Measurements from ENCODE around the gene LXN. TPM values are rescaled to one million over a fixed set of nuclear protein-coding genes. Genes with fewer than 3 reads are reported as not detected.

Gene LXN
- total and polyA plus RNA-seq, 2 experiments from 2014 or later: 34.9 to 46.8 TPM

DNA sequence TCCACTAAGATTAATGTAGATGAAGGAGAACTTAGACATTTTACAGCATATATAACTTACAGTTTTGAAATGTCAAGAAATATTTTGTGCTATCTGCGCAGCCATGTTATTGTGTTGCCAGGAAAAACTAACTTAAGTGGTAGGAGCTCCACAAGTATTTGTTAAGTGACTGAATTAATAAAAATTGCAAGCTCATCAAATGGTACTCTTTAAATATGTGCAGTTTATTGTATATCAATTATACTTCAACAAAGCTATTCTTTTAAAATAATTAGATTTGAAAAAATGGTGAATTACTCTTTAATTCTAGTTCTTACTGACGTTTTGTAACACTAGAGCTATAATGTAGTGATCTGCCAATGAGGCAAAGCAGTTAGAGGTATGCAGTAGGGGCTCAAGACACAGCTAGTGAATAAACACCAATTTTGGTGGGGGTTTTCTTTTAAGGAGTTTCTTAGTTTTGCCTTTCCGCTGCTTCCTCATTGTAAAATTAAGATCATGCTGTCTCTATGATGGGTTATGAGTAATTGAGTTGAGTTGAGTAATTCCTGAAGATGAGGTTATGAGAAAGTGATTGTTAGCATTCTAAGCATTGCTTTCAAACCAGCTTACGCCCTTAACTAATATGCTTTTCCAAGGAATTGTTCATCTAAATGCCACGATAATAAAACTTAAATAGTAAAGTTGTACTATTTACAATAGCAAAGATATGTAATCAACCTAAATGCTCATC lies 10.9 kb upstream of the LXN start:
- H3K4me3 ChIP-seq: 0 out of 2 replicates have a peak overlapping the region, but pooled peaks have one; percentile 17
- no peaks in the 10 kb centered on the region for H4K20me1 ChIP-seq (ENCODE audit: insufficient read depth)
- no peaks in the 10 kb centered on the region for H3K9me3 ChIP-seq (ENCODE audit: low read depth)
- H2AFZ ChIP-seq: no peak overlapping the region
- in situ Hi-C loops (cut with MboI): no loop called here
- H3K4me1 ChIP-seq (ENCODE audit: insufficient read depth): peaks cover 38% of the 10 kb centered on the region
- 22 to 27% methylated on average over 5 of the region's 5 CpGs for WGBS, 2 experiments (ENCODE audit: low coverage in 1 of 2, low lambda C conversion rate in 2 of 2, missing lambda C conversion rate in 2 of 2)
- peak overlapping the region; percentile 48 for H3K9ac ChIP-seq
- H3K36me3 ChIP-seq (ENCODE audit: low read depth): 0 out of 2 replicates have a peak, but pooled peaks cover 6% of the 10 kb centered on the region
- TF ChIP-seq EZH2phosphoT487 (IDR thresholded peaks at IDR 0.05; ENCODE audit: insufficient read depth, low read depth) (no peak), EZH2 (IDR thresholded peaks at IDR 0.05; ENCODE audit: insufficient read depth, poor library complexity, severe bottlenecking) (no peak)
- H3F3A ChIP-seq (ENCODE audit: insufficient read depth): peaks cover 23% of the 10 kb centered on the region
- H3K4me2 ChIP-seq (ENCODE audit: unreplicated experiment): peak overlapping the region; percentile 75
- H3K27ac ChIP-seq: peak overlapping the region; percentile 75
- no peaks in the 10 kb centered on the region for H3K27me3 ChIP-seq (replicated peaks; ENCODE audit: insufficient read depth)
- peaks cover 8% of the 10 kb centered on the region; the same call in 1 of the 2 replicates for H3K79me2 ChIP-seq (ENCODE audit: insufficient read depth)
- no peaks in the 10 kb centered on the region for H3K9me2 ChIP-seq (ENCODE audit: insufficient read depth)
- DNase-seq: peak; percentile 86

DNA sequence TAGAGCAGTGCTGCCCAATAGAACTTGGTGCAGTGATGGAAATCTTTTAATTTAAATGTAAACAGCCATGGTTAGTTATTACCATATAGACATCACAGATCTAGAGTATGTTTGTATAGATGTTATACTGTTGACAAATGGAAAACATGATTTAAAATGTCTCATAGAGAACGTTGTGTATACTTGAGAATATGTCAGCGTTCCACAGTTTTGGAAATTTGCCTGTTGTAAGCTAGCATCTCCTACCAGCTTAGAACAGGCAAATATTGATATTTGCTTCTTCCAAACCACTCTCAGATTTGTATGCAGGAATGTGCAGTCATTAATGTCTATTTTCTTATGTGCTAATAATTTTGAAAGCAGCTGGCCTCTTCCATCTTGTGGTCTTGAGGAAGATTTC lies 8.4 kb upstream of the LXN start:
- in situ Hi-C loops (cut with MboI): no loop called here
- Histone ChIP-seq H3K4me1 (ENCODE audit: insufficient read depth) (peaks cover 38% of the 10 kb centered on the region), H3K4me2 (ENCODE audit: unreplicated experiment) (no peak overlapping the region), H2AFZ (no peak overlapping the region), H3K79me2 (ENCODE audit: insufficient read depth) (peaks cover 8% of the 10 kb centered on the region; the same call in 1 of the 2 replicates), H3K4me3 (no peak overlapping the region), H3F3A (ENCODE audit: insufficient read depth) (peaks cover 23% of the 10 kb centered on the region), H3K27ac (no peak overlapping the region), H3K9ac (no peak overlapping the region), H3K9me3 (ENCODE audit: low read depth) (no peaks in the 10 kb centered on the region), H3K36me3 (ENCODE audit: low read depth) (0 out of 2 replicates have a peak, but pooled peaks cover 6% of the 10 kb centered on the region), H3K27me3 (replicated peaks; ENCODE audit: insufficient read depth) (no peaks in the 10 kb centered on the region), H4K20me1 (ENCODE audit: insufficient read depth) (no peaks in the 10 kb centered on the region), H3K9me2 (ENCODE audit: insufficient read depth) (no peaks in the 10 kb centered on the region)
- 74 to 81% methylated on average over 2 of the region's 2 CpGs for WGBS, 2 experiments (ENCODE audit: low coverage in 1 of 2, low lambda C conversion rate in 2 of 2, missing lambda C conversion rate in 2 of 2)
- TF ChIP-seq EZH2 (IDR thresholded peaks at IDR 0.05; ENCODE audit: insufficient read depth, poor library complexity, severe bottlenecking) (no peak), EZH2phosphoT487 (IDR thresholded peaks at IDR 0.05; ENCODE audit: insufficient read depth, low read depth) (no peak)
- no peak for DNase-seq

DNA sequence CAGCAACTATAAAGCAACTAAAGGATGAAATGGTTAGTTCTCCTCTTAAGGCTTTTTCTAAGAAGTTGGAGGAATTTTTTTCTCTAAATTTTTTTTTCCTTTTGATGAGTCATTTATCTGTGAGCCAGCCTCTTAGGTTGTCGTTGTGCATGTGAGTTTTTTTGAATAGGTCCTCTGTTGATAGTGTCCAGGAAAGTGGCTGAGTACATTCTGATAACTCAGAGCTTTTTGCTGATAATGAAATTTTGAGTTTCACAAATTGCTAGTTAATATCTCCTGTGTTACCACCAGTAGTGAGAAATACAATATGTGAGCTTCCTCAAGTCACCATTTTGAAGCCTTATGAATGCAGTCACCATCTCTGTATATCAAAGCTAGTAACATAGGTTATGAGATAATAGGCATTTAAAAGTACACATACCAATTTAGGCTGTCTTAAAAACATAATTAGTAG lies 7.1 kb upstream of the LXN start:
- Histone ChIP-seq H3F3A (ENCODE audit: insufficient read depth) (peaks cover 14% of the 10 kb centered on the region), H3K4me3 (no peak overlapping the region), H3K79me2 (ENCODE audit: insufficient read depth) (peaks cover 8% of the 10 kb centered on the region; the same call in 1 of the 2 replicates), H3K4me1 (ENCODE audit: insufficient read depth) (peaks cover 25% of the 10 kb centered on the region), H3K27me3 (replicated peaks; ENCODE audit: insufficient read depth) (no peaks in the 10 kb centered on the region), H2AFZ (no peak overlapping the region), H3K9me2 (ENCODE audit: insufficient read depth) (no peaks in the 10 kb centered on the region), H3K27ac (no peak overlapping the region), H3K9ac (no peak overlapping the region), H3K4me2 (ENCODE audit: unreplicated experiment) (no peak overlapping the region), H4K20me1 (ENCODE audit: insufficient read depth) (no peaks in the 10 kb centered on the region), H3K9me3 (ENCODE audit: low read depth) (no peaks in the 10 kb centered on the region), H3K36me3 (ENCODE audit: low read depth) (peaks cover 6% of the 10 kb centered on the region; the same call in 1 of the 2 replicates)
- WGBS, 2 experiments (ENCODE audit: low coverage in 1 of 2, low lambda C conversion rate in 2 of 2, missing lambda C conversion rate in 2 of 2): 5 to 6% methylated on average over 1 of the region's 1 CpG
- in situ Hi-C loops (cut with MboI): no loop called here
- no peak for TF ChIP-seq EZH2 (IDR thresholded peaks at IDR 0.05; ENCODE audit: insufficient read depth, poor library complexity, severe bottlenecking)
- TF ChIP-seq EZH2phosphoT487 (IDR thresholded peaks at IDR 0.05; ENCODE audit: insufficient read depth, low read depth): no peak
- peak; percentile 60 for DNase-seq

DNA sequence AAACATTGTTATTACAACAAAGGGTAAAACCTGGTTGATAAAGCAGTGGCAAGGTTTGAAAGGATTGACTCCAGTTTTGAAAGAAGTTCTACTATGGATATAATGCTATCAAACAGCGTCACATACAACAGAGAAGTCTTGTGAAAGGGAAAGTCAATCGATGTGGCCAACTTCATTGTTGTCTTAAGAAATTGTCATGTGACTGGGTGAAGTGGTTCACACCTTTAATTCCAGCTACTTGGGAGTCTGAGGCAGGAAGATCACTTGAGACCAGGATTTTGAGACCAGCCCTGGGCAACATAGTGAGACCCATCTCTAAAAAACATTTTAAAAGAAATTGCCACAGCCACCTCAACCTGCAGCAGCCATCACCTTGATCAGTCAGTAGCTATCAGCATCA lies 6.2 kb upstream of the LXN start:
- Histone ChIP-seq H3K27ac (no peak overlapping the region), H3K4me2 (ENCODE audit: unreplicated experiment) (no peak overlapping the region), H4K20me1 (ENCODE audit: insufficient read depth) (no peaks in the 10 kb centered on the region), H3K79me2 (ENCODE audit: insufficient read depth) (peaks cover 8% of the 10 kb centered on the region; the same call in 1 of the 2 replicates), H3K4me3 (no peak overlapping the region), H3K27me3 (replicated peaks; ENCODE audit: insufficient read depth) (no peaks in the 10 kb centered on the region), H3K9me2 (ENCODE audit: insufficient read depth) (no peaks in the 10 kb centered on the region), H3K9me3 (ENCODE audit: low read depth) (no peaks in the 10 kb centered on the region), H3F3A (ENCODE audit: insufficient read depth) (peaks cover 6% of the 10 kb centered on the region), H3K9ac (no peak overlapping the region), H3K4me1 (ENCODE audit: insufficient read depth) (peaks cover 16% of the 10 kb centered on the region), H3K36me3 (ENCODE audit: low read depth) (peaks cover 6% of the 10 kb centered on the region; the same call in 1 of the 2 replicates), H2AFZ (no peak overlapping the region)
- no peak for DNase-seq
- 98% methylated on average over 2 of the region's 2 CpGs for WGBS, 2 experiments (ENCODE audit: low coverage in 1 of 2, low lambda C conversion rate in 2 of 2, missing lambda C conversion rate in 2 of 2)
- TF ChIP-seq EZH2 (IDR thresholded peaks at IDR 0.05; ENCODE audit: insufficient read depth, poor library complexity, severe bottlenecking) (no peak), EZH2phosphoT487 (IDR thresholded peaks at IDR 0.05; ENCODE audit: insufficient read depth, low read depth) (no peak)
- in situ Hi-C loops (cut with MboI): no loop called here

Measured in GM23248 (cell line).